ENCODE data around the gene SUSD2. TPM values are rescaled to one million over a fixed set of nuclear protein-coding genes. Genes with fewer than 3 reads are reported as not detected.

The SUSD2 gene
- total RNA-seq, 1 donor from 2014 or later, result 4.5 TPM

DNA sequence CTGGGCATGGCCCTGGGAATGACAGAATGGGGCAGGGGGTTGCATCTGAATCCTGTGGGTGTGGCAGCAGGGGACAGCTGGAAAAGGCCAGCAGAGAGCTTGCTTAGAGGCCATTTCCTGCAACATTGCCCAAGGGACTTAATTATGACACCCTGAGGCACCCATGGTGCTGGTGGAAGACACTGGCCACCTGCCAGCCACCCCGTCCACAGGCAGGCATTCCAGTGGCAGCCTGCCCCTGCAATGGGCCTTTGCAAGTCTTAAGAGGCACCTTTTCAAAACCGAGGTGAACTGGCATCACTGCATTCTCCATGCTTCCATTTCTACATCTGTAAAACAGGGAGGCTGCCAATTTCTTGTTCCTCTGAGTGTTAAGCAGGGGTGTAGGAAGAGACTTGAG, 21.6 kb upstream of the SUSD2 start:
- no peaks in the 10 kb centered on the region for H3K27me3 Mint-ChIP-seq (ENCODE audit: unreplicated experiment)
- H3K9me3 Mint-ChIP-seq (ENCODE audit: unreplicated experiment), result no peaks in the 10 kb centered on the region
- H3K36me3 Mint-ChIP-seq (ENCODE audit: unreplicated experiment), result no peaks in the 10 kb centered on the region
- H3K27ac Mint-ChIP-seq (ENCODE audit: unreplicated experiment), result no peak overlapping the region
- peaks cover 42% of the 10 kb centered on the region for H3K4me1 Mint-ChIP-seq (ENCODE audit: unreplicated experiment)
- TF ChIP-seq, protein P1, sequence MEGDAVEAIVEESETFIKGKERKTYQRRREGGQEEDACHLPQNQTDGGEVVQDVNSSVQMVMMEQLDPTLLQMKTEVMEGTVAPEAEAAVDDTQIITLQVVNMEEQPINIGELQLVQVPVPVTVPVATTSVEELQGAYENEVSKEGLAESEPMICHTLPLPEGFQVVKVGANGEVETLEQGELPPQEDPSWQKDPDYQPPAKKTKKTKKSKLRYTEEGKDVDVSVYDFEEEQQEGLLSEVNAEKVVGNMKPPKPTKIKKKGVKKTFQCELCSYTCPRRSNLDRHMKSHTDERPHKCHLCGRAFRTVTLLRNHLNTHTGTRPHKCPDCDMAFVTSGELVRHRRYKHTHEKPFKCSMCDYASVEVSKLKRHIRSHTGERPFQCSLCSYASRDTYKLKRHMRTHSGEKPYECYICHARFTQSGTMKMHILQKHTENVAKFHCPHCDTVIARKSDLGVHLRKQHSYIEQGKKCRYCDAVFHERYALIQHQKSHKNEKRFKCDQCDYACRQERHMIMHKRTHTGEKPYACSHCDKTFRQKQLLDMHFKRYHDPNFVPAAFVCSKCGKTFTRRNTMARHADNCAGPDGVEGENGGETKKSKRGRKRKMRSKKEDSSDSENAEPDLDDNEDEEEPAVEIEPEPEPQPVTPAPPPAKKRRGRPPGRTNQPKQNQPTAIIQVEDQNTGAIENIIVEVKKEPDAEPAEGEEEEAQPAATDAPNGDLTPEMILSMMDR (IDR thresholded peaks at IDR 0.05), result no peak
- DNase-seq (ENCODE audit: extremely low spot score, unreplicated experiment), result no peak
- H3K4me3 Mint-ChIP-seq (ENCODE audit: unreplicated experiment), result no peak overlapping the region

DNA sequence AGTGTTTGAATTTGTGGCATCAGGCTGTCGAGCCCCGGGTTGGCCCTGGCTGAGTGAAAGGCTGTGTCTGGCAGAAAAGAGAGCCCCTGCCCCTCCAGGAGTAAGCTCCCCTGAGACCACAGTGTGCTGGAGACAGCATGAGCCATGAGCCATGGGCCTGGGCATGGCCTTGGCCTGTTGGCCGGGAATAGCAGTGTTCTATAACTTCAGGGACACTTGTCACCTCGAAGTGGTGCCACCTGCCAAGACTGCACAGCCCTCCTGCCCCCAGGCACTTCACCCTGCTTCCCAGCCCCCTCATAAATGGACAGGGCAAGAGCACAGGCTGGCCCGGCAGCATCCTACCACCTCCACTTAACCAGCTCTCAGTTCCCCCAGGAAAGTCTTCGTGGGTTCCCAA, 20.7 kb upstream of the SUSD2 start:
- no peaks in the 10 kb centered on the region for H3K36me3 Mint-ChIP-seq (ENCODE audit: unreplicated experiment)
- TF ChIP-seq, protein P1 (IDR thresholded peaks at IDR 0.05), result no peak
- H3K27ac Mint-ChIP-seq (ENCODE audit: unreplicated experiment), result no peak overlapping the region

DNA sequence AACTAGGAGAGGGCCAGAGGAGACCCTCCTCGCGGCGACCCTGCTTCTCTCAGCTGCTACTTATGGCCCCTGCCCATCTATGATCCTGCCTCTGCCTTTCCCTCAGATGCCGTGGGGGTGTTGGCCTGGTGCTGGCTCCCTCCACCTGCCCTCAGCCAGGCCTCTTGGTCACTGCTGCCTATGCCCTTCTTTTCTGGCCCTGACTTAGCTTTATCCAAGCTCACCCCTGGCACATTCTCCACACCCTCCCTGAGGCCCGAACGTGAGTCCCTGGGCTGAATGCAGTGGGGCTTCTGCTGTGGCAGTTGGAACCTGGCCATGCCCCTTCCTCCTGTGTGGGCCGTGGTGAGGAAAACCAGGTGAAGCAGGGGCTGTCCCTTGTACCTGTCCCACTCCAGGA, 19.8 kb upstream of the SUSD2 start:
- Mint-ChIP-seq H3K27ac (ENCODE audit: unreplicated experiment) (no peak overlapping the region), H3K27me3 (ENCODE audit: unreplicated experiment) (no peaks in the 10 kb centered on the region), H3K4me1 (ENCODE audit: unreplicated experiment) (peaks cover 40% of the 10 kb centered on the region), H3K36me3 (ENCODE audit: unreplicated experiment) (peaks cover 1% of the 10 kb centered on the region), H3K9me3 (ENCODE audit: unreplicated experiment) (no peaks in the 10 kb centered on the region), H3K4me3 (ENCODE audit: unreplicated experiment) (no peak overlapping the region)
- DNase-seq (ENCODE audit: extremely low spot score, unreplicated experiment), result no peak
- TF ChIP-seq, protein P1 (IDR thresholded peaks at IDR 0.05), result no peak

More for the DNA sequence above, 20.7 kb upstream of the SUSD2 start:
- H3K4me3 Mint-ChIP-seq (ENCODE audit: unreplicated experiment), result no peak overlapping the region
- H3K27me3 Mint-ChIP-seq (ENCODE audit: unreplicated experiment), result no peaks in the 10 kb centered on the region
- DNase-seq (ENCODE audit: extremely low spot score, unreplicated experiment), result no peak
- peaks cover 43% of the 10 kb centered on the region for H3K4me1 Mint-ChIP-seq (ENCODE audit: unreplicated experiment)
- H3K9me3 Mint-ChIP-seq (ENCODE audit: unreplicated experiment), result no peaks in the 10 kb centered on the region

DNA sequence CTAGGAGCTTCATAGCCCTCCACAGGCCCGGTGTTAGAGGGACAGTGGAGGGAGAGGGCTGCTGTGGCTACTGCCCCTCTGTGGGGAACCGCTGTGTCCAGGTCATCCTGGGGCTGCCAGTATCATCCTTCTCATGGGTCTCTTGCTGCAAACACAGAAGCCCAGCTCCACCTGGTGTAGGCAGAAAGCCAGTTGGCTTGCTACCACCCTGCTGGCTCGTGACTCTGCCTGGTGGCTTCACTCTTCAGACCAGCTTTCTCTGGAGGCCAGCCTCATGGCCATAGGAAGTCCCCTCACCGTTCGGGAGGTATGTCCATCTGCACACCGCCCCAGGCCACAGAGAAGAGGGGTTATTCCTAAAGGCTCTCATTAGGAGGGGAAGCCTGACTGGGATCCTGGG, 19.4 kb upstream of the SUSD2 start:
- H3K27me3 Mint-ChIP-seq (ENCODE audit: unreplicated experiment), result no peaks in the 10 kb centered on the region
- H3K27ac Mint-ChIP-seq (ENCODE audit: unreplicated experiment), result peak overlapping the region; percentile 47
- no peak for DNase-seq (ENCODE audit: extremely low spot score, unreplicated experiment)
- H3K4me1 Mint-ChIP-seq (ENCODE audit: unreplicated experiment), result peaks cover 36% of the 10 kb centered on the region
- no peaks in the 10 kb centered on the region for H3K9me3 Mint-ChIP-seq (ENCODE audit: unreplicated experiment)
- no peak overlapping the region for H3K4me3 Mint-ChIP-seq (ENCODE audit: unreplicated experiment)
- peaks cover 3% of the 10 kb centered on the region for H3K36me3 Mint-ChIP-seq (ENCODE audit: unreplicated experiment)
- TF ChIP-seq, protein P1 (IDR thresholded peaks at IDR 0.05), result no peak

DNA sequence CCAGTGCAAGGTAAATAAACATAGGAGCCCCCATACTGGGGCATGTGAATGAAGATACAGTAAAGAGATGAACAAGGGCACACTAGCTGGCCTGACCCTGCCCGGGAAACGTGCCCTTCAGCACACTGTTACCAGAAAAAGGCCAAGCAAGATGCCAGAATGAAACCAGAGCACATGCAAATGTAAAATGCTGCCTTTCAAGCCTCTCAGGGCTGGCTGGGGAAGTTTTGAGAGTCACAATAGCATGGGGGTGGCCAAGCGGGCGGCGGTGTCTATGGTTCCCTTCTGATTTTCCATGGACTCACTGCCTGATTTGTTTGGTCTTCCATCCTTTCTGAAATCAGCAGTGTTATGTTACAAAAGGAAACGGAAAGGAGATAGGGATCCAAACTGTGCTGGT, 18.9 kb upstream of the SUSD2 start:
- peak overlapping the region; percentile 47 for H3K27ac Mint-ChIP-seq (ENCODE audit: unreplicated experiment)
- no peak for DNase-seq (ENCODE audit: extremely low spot score, unreplicated experiment)
- H3K4me3 Mint-ChIP-seq (ENCODE audit: unreplicated experiment), result no peak overlapping the region
- peaks cover 31% of the 10 kb centered on the region for H3K4me1 Mint-ChIP-seq (ENCODE audit: unreplicated experiment)
- peaks cover 6% of the 10 kb centered on the region for H3K36me3 Mint-ChIP-seq (ENCODE audit: unreplicated experiment)
- H3K27me3 Mint-ChIP-seq (ENCODE audit: unreplicated experiment), result no peaks in the 10 kb centered on the region
- no peaks in the 10 kb centered on the region for H3K9me3 Mint-ChIP-seq (ENCODE audit: unreplicated experiment)
- TF ChIP-seq, protein P1 (IDR thresholded peaks at IDR 0.05), result no peak

All from osteocyte (in vitro differentiated cells).